ENCODE results near the gene PATE1. TPM values are rescaled to one million over a fixed set of nuclear protein-coding genes. Genes with fewer than 3 reads are reported as not detected.

The PATE1 gene
- total RNA-seq, 1 donor from 2014 or later: not detected

DNA sequence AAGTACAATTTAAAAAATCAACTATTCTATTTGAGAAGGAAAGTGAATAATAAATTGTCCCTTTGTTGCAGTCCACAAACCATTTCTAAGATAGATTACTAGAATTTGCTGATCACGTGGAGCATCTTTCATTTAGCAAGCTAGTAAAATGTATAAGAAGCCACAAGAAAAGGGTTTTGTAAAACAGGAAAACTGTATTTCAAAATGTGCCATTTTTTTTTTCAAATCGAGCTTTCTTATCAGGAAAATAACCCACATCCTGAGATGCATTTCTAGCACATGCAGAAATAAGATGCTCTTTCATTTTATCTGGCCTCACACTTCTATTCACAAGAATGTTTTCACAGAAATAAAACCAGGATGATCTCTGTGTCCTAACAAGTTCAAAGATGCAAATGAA is 38.6 kb downstream of the PATE1 start:
- H3K4me3 ChIP-seq (ENCODE audit: low read length in 3 of 3): no peak overlapping the region
- H3K36me3 ChIP-seq (ENCODE audit: control insufficient read depth in 3 of 3, insufficient read depth in 3 of 3, low read length in 3 of 3): no peaks in the 10 kb centered on the region
- H3K27me3 ChIP-seq (ENCODE audit: control insufficient read depth in 3 of 3, insufficient read depth in 3 of 3, low read length in 3 of 3): no peaks in the 10 kb centered on the region
- no peak overlapping the region for H3K27ac ChIP-seq (ENCODE audit: low read depth, low read length)
- H3K4me1 ChIP-seq (ENCODE audit: control insufficient read depth in 3 of 3, insufficient read depth in 3 of 3, low read length in 3 of 3): no peaks in the 10 kb centered on the region
- H3K9ac ChIP-seq (ENCODE audit: low read depth in 1 of 3, low read length in 3 of 3): no peak overlapping the region
- H3K9me3 ChIP-seq (ENCODE audit: control insufficient read depth in 3 of 3, low read length in 3 of 3): peaks cover 0 to 4% (median 0%) of the 10 kb centered on the region in 3 donors

DNA sequence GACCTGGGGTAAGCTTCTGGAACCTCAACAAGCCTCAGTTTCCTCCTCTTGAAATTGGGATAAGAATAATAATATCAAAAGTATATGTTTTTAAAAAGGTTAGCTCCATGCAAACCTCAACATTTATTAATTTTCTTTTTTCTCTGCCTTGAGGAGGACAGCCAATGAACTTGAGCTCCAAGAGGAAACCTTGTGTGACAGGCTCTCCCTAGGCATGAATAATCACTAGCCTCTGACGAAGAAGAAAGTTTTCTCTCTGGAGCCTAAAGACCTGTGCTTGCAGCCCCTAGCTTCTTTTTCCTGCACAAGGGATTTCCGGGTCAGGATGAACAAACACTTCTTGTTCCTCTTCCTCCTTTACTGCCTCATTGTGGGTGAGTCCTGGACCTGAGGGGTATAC is 41.7 kb downstream of the PATE1 start, which contains the start of gene PATE3:
Gene PATE3 (plus strand): TSS at position 301 of the 400 bp plus-strand sequence. CDS start 25 bp downstream, at position 326.
- H3K9me3 ChIP-seq (ENCODE audit: control insufficient read depth in 3 of 3, low read length in 3 of 3): peaks cover 0 to 7% (median 0%) of the 10 kb centered on the region in 3 donors
- H3K27ac ChIP-seq (ENCODE audit: low read depth, low read length): no peak within 1 kb of the TSS
- H3K4me3 ChIP-seq (ENCODE audit: low read length in 3 of 3): no peak within 1 kb of the TSS
- no peaks in the 10 kb centered on the region for H3K4me1 ChIP-seq (ENCODE audit: control insufficient read depth in 3 of 3, insufficient read depth in 3 of 3, low read length in 3 of 3)
- no peaks in the 10 kb centered on the region for H3K36me3 ChIP-seq (ENCODE audit: control insufficient read depth in 3 of 3, insufficient read depth in 3 of 3, low read length in 3 of 3)
- no peaks in the 10 kb centered on the region for H3K27me3 ChIP-seq (ENCODE audit: control insufficient read depth in 3 of 3, insufficient read depth in 3 of 3, low read length in 3 of 3)
- no peak within 1 kb of the TSS for H3K9ac ChIP-seq (ENCODE audit: low read depth in 1 of 3, low read length in 3 of 3)

DNA sequence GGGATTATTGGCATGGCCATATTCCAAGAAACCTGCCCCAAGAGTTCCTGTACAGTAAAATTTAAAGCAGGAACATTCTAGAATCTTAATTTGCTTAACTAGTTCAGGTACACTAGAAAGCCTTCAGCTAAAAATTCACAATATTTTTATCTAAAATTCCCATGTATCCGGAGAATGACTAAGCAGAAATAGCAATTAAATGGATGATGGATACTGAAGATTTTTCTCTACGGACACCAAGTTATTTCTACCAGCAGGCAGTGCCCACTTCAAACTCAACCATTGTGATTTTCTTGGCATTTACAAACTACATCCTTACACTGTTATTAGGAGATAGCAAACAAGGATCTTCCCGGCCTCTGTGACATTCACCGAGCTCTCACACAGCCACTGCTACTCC is 44.7 kb downstream of the PATE1 start:
- no peaks in the 10 kb centered on the region for H3K36me3 ChIP-seq (ENCODE audit: control insufficient read depth in 3 of 3, insufficient read depth in 3 of 3, low read length in 3 of 3)
- no peak overlapping the region for H3K4me3 ChIP-seq (ENCODE audit: low read length in 3 of 3)
- no peak overlapping the region for H3K27ac ChIP-seq (ENCODE audit: low read depth, low read length)
- H3K4me1 ChIP-seq (ENCODE audit: control insufficient read depth in 3 of 3, insufficient read depth in 3 of 3, low read length in 3 of 3): no peaks in the 10 kb centered on the region
- H3K9ac ChIP-seq (ENCODE audit: low read depth in 1 of 3, low read length in 3 of 3): no peak overlapping the region
- H3K27me3 ChIP-seq (ENCODE audit: control insufficient read depth in 3 of 3, insufficient read depth in 3 of 3, low read length in 3 of 3): no peaks in the 10 kb centered on the region
- peaks cover 0 to 5% (median 0%) of the 10 kb centered on the region in 3 donors for H3K9me3 ChIP-seq (ENCODE audit: control insufficient read depth in 3 of 3, low read length in 3 of 3)

DNA sequence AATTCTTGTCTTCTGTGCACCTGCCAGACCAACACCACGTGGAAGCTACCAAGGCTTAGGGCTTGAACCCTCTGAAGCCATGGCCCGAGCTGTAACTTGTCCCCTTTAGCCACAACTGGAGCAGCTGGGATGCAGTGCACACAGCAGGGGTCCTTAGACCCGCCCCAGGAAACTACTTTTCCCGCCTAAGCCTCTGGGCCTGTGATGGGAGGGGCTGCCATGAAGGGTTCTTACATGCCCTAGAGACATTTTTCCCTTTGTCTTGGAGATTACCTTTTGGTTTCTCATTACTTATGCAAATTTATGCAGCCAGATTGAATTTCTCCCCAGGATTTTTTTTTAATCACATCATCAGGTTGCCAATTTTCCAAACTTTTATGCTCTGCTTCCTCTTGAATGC is 51.6 kb downstream of the PATE1 start:
- Histone ChIP-seq H3K27ac (ENCODE audit: low read depth, low read length) (no peak overlapping the region), H3K9me3 (ENCODE audit: control insufficient read depth in 3 of 3, low read length in 3 of 3) (peaks cover 0 to 10% (median 3%) of the 10 kb centered on the region in 3 donors)

More for the DNA sequence above, 51.6 kb downstream of the PATE1 start:
- H3K9ac ChIP-seq (ENCODE audit: low read depth in 1 of 3, low read length in 3 of 3): no peak overlapping the region
- H3K4me1 ChIP-seq (ENCODE audit: control insufficient read depth in 3 of 3, insufficient read depth in 3 of 3, low read length in 3 of 3): no peaks in the 10 kb centered on the region
- no peaks in the 10 kb centered on the region for H3K36me3 ChIP-seq (ENCODE audit: control insufficient read depth in 3 of 3, insufficient read depth in 3 of 3, low read length in 3 of 3)
- no peaks in the 10 kb centered on the region for H3K27me3 ChIP-seq (ENCODE audit: control insufficient read depth in 3 of 3, insufficient read depth in 3 of 3, low read length in 3 of 3)
- no peak overlapping the region for H3K4me3 ChIP-seq (ENCODE audit: low read length in 3 of 3)

Other genes with a start within 250 kb of the PATE1 start
- gene EI24, start 176.8 kb upstream of the PATE1 start, total RNA-seq: 90.8 TPM
- 129 TPM for gene STT3A, start 153.4 kb upstream of the PATE1 start, total RNA-seq
- gene CHEK1, start 121.1 kb upstream of the PATE1 start, total RNA-seq: 9.4 TPM
- gene ACRV1, start 65.4 kb upstream of the PATE1 start, total RNA-seq: 0.52 TPM
- not detected for gene PATE2, start 32.5 kb downstream of the PATE1 start, total RNA-seq
- gene PATE3, start 41.8 kb downstream of the PATE1 start, total RNA-seq: not detected
- not detected for gene PATE4, start 87.0 kb downstream of the PATE1 start, total RNA-seq
- gene HYLS1, start 141.4 kb downstream of the PATE1 start, total RNA-seq: 5.2 TPM
- gene PUS3, start 156.9 kb downstream of the PATE1 start, total RNA-seq: 8.4 TPM
- gene DDX25, start 158.2 kb downstream of the PATE1 start, total RNA-seq: under 0.01 TPM
- gene VSIG10L2, start 199.8 kb downstream of the PATE1 start, total RNA-seq: not detected

All from skeletal muscle tissue (tissue), 4 donors.